Measurements from ENCODE around the gene TMEM178B. TPM values are rescaled to one million over a fixed set of nuclear protein-coding genes. Genes with fewer than 3 reads are reported as not detected.

TMEM178B gene
- polyA plus RNA-seq, 4 donors: 0.30 to 0.69 TPM; not detected in 2

DNA sequence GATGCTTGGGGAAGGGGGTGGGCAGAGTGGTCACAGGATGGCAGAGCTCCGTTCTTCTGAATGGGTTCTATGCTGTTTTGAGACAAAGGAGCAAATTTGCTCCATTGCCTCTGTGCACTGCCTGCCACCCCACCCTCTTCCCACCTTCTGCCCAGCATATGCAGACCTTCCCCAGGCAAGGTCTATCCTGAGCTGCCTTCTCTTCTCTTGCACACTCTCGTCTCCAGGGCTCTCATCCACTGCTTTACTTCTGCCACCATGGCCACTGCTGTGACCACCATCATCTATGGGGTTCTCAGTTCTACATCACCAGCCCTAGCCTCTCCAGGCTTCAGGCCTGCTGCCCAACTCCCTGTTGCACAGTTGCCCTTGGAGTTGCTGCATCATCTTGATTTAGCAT is 230.4 kb downstream of the TMEM178B start:
- Histone ChIP-seq H3K4me3 (ENCODE audit: low read depth in 1 of 3, low read length in 3 of 3) (no peak overlapping the region), H3K36me3 (ENCODE audit: control insufficient read depth in 3 of 3, insufficient read depth in 2 of 3, low read depth in 1 of 3, low read length in 3 of 3) (no peaks in the 10 kb centered on the region), H3K4me1 (ENCODE audit: control insufficient read depth in 3 of 3, insufficient read depth in 2 of 3, low read depth in 1 of 3, low read length in 2 of 3) (no peaks in the 10 kb centered on the region), H3K27ac (ENCODE audit: low read depth in 1 of 3, low read length in 2 of 3) (no peak overlapping the region), H3K9me3 (ENCODE audit: control insufficient read depth in 2 of 2, insufficient read depth in 1 of 2, low read depth in 1 of 2, low read length in 1 of 2) (no peaks in the 10 kb centered on the region), H3K27me3 (ENCODE audit: control insufficient read depth in 3 of 3, insufficient read depth in 3 of 3, low read length in 3 of 3) (peaks cover 0 to 6% (median 3%) of the 10 kb centered on the region in 3 donors)
- FAIRE-seq (no peak), DNase-seq (no peak)
- 53 to 77% (median 76%) methylated on average over 2 of the region's 2 CpGs for WGBS, 3 donors

DNA sequence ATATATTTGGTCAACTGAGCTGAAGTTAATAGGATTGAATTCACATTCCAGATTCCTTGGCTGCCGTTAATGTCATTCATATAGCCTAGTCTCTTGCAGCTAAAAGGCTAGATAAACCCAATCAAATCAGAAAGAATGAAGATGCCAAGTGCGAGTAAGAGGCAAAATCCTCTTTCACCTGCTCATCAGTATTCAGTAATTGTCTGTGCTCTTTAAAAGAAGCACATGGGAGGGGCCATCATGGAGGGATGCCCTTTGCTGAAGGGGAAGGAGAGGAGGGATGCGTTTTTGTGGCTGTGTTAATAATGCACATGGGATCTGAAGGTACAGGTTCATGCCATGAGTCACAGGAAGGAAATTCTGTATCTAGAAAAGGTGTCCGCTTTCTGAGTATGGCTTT is 232.2 kb downstream of the TMEM178B start:
- Histone ChIP-seq H3K36me3 (ENCODE audit: control insufficient read depth in 3 of 3, insufficient read depth in 2 of 3, low read depth in 1 of 3, low read length in 3 of 3) (no peaks in the 10 kb centered on the region), H3K4me3 (ENCODE audit: low read depth in 1 of 3, low read length in 3 of 3) (no peak overlapping the region), H3K27me3 (ENCODE audit: control insufficient read depth in 3 of 3, insufficient read depth in 3 of 3, low read length in 3 of 3) (peaks cover 0 to 3% (median 2%) of the 10 kb centered on the region in 3 donors), H3K4me1 (ENCODE audit: control insufficient read depth in 3 of 3, insufficient read depth in 2 of 3, low read depth in 1 of 3, low read length in 2 of 3) (no peaks in the 10 kb centered on the region), H3K27ac (ENCODE audit: low read depth in 1 of 3, low read length in 2 of 3) (no peak overlapping the region), H3K9me3 (ENCODE audit: control insufficient read depth in 2 of 2, insufficient read depth in 1 of 2, low read depth in 1 of 2, low read length in 1 of 2) (no peaks in the 10 kb centered on the region)
- WGBS, 3 donors: 72 to 77% (median 73%) methylated on average over 4 of the region's 4 CpGs
- DNase-seq (no peak), FAIRE-seq (no peak)

DNA sequence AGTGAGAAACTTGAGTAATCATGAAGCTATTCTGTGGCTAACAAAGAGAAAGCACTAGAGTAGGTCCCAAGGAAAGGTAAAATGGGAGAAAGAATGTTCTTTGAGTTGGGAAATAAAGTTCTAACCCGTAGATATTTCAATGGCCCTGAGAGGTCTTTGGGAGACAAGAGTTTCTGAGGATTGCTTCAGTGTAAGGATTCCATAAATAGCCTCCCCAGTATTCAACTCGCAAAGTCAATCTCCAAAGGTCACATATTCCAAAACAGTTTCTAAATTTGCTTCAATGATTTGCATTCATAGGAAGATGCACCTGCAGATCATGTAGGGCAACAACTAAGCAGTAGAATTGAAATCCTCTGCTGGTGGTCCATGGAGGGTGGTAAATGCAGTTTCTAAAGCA is 238.5 kb downstream of the TMEM178B start:
- no peaks in the 10 kb centered on the region for H3K36me3 ChIP-seq (ENCODE audit: control insufficient read depth in 3 of 3, insufficient read depth in 2 of 3, low read depth in 1 of 3, low read length in 3 of 3)
- H3K4me1 ChIP-seq (ENCODE audit: control insufficient read depth in 3 of 3, insufficient read depth in 2 of 3, low read depth in 1 of 3, low read length in 2 of 3): no peaks in the 10 kb centered on the region
- 80 to 83% (median 82%) methylated on average over 2 of the region's 2 CpGs for WGBS, 3 donors
- no peak overlapping the region for H3K4me3 ChIP-seq (ENCODE audit: low read depth in 1 of 3, low read length in 3 of 3)
- peaks cover 0 to 2% (median 0%) of the 10 kb centered on the region in 3 donors for H3K27me3 ChIP-seq (ENCODE audit: control insufficient read depth in 3 of 3, insufficient read depth in 3 of 3, low read length in 3 of 3)
- DNase-seq (no peak), FAIRE-seq (no peak)
- no peaks in the 10 kb centered on the region for H3K9me3 ChIP-seq (ENCODE audit: control insufficient read depth in 2 of 2, insufficient read depth in 1 of 2, low read depth in 1 of 2, low read length in 1 of 2)
- no peak overlapping the region for H3K27ac ChIP-seq (ENCODE audit: low read depth in 1 of 3, low read length in 2 of 3)

DNA sequence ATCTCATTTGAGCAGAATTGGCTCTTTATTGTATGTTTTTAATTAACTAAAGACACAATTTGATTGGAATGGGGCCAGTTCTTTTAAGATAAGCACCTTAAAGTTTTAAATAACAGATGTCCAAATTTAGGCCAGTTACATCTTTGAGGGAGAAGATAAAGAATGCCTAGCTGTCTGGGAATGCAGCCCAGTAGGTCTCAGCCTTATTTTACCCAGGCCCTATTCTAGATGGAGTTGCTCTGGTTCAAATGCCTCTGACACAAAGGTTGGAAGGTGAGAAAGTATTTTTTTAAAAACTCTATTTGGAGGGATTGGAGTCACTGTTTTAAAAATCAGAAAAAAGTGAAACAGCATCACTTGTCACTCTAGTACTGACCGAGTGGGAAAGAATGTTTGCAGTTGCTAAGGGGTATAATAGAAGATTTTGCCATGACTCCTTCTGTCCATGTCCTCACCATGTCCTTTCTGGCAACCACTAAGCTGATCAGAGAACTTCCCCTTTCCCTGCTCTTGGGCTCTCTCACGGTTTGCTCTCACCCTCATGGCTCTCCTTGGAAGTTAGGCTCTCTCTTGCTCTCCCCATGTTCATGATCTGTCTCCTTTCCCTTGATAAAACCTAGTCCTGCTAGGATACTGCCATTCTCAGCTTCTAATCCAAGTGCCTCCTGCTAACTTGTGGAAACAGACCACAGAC is 239.1 kb downstream of the TMEM178B start:
- DNase-seq (no peak), FAIRE-seq (no peak)
- no peaks in the 10 kb centered on the region for H3K4me1 ChIP-seq (ENCODE audit: control insufficient read depth in 3 of 3, insufficient read depth in 2 of 3, low read depth in 1 of 3, low read length in 2 of 3)
- WGBS, 3 donors: 41 to 51% (median 47%) methylated on average over 2 of the region's 2 CpGs
- H3K27ac ChIP-seq (ENCODE audit: low read depth in 1 of 3, low read length in 2 of 3): no peak overlapping the region
- H3K36me3 ChIP-seq (ENCODE audit: control insufficient read depth in 3 of 3, insufficient read depth in 2 of 3, low read depth in 1 of 3, low read length in 3 of 3): no peaks in the 10 kb centered on the region
- H3K9me3 ChIP-seq (ENCODE audit: control insufficient read depth in 2 of 2, insufficient read depth in 1 of 2, low read depth in 1 of 2, low read length in 1 of 2): no peaks in the 10 kb centered on the region
- no peak overlapping the region for H3K4me3 ChIP-seq (ENCODE audit: low read depth in 1 of 3, low read length in 3 of 3)
- H3K27me3 ChIP-seq (ENCODE audit: control insufficient read depth in 3 of 3, insufficient read depth in 3 of 3, low read length in 3 of 3): peaks cover 0 to 2% (median 0%) of the 10 kb centered on the region in 3 donors

DNA sequence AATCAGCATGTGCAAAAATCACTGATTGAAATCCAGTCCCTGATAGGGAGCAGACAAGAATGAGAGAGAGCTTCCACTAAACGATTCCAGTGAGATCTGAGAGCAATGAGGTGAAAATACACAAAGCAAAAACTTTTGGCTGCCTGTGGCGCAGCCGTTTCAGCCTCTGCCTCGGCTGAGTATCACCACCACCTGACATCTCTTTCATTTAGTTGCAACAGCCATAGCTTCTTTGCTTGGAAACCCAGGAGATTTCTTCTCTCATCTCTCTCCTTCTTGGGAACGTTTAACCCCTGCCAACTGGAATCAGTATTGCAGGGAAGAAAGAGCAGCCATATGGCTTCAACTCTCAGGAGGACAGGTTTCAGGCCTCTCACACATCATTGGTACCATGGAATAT is 240.0 kb downstream of the TMEM178B start:
- Histone ChIP-seq H3K4me3 (ENCODE audit: low read depth in 1 of 3, low read length in 3 of 3) (no peak overlapping the region), H3K4me1 (ENCODE audit: control insufficient read depth in 3 of 3, insufficient read depth in 2 of 3, low read depth in 1 of 3, low read length in 2 of 3) (no peaks in the 10 kb centered on the region), H3K9me3 (ENCODE audit: control insufficient read depth in 2 of 2, insufficient read depth in 1 of 2, low read depth in 1 of 2, low read length in 1 of 2) (no peaks in the 10 kb centered on the region), H3K27ac (ENCODE audit: low read depth in 1 of 3, low read length in 2 of 3) (no peak overlapping the region), H3K27me3 (ENCODE audit: control insufficient read depth in 3 of 3, insufficient read depth in 3 of 3, low read length in 3 of 3) (no peaks in the 10 kb centered on the region), H3K36me3 (ENCODE audit: control insufficient read depth in 3 of 3, insufficient read depth in 2 of 3, low read depth in 1 of 3, low read length in 3 of 3) (no peaks in the 10 kb centered on the region)
- FAIRE-seq (no peak), DNase-seq (no peak)
- WGBS, 3 donors: 71 to 82% (median 79%) methylated on average over 5 of the region's 5 CpGs

DNA sequence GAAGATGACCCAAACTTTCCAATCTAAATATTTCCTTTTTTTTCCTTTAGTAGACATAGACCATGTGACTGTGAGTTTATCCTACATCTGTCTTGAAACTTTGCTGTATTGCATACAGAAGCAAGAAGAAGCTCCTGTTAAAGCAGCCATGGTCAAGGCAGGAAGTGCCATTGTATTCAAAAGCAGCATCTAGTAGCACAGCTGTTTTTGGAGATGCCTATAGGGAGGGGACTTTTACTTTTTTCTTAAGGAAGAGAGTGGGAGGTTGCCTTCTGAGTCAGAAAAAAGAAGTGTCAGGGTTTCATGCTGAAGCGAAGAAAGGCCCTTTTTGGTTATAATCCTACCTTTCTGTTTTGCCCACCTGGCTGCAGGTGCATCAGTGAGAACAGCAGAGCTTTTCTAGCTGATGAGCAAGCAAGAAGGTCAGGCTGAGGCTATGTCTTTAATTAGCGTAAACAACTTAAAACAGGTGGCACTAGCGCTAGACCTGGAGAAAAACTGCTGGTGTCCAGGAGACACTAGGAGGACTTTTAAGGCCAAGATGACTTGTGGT is 243.2 kb downstream of the TMEM178B start:
- FAIRE-seq (no peak), DNase-seq (no peak)
- H3K4me1 ChIP-seq (ENCODE audit: control insufficient read depth in 3 of 3, insufficient read depth in 2 of 3, low read depth in 1 of 3, low read length in 2 of 3): no peaks in the 10 kb centered on the region
- no peaks in the 10 kb centered on the region for H3K27me3 ChIP-seq (ENCODE audit: control insufficient read depth in 3 of 3, insufficient read depth in 3 of 3, low read length in 3 of 3)
- H3K27ac ChIP-seq (ENCODE audit: low read depth in 1 of 3, low read length in 2 of 3): no peak overlapping the region
- H3K4me3 ChIP-seq (ENCODE audit: low read depth in 1 of 3, low read length in 3 of 3): no peak overlapping the region
- H3K36me3 ChIP-seq (ENCODE audit: control insufficient read depth in 3 of 3, insufficient read depth in 2 of 3, low read depth in 1 of 3, low read length in 3 of 3): no peaks in the 10 kb centered on the region
- 82 to 83% (median 83%) methylated on average over 3 of the region's 3 CpGs for WGBS, 3 donors
- H3K9me3 ChIP-seq (ENCODE audit: control insufficient read depth in 2 of 2, insufficient read depth in 1 of 2, low read depth in 1 of 2, low read length in 1 of 2): no peaks in the 10 kb centered on the region

DNA sequence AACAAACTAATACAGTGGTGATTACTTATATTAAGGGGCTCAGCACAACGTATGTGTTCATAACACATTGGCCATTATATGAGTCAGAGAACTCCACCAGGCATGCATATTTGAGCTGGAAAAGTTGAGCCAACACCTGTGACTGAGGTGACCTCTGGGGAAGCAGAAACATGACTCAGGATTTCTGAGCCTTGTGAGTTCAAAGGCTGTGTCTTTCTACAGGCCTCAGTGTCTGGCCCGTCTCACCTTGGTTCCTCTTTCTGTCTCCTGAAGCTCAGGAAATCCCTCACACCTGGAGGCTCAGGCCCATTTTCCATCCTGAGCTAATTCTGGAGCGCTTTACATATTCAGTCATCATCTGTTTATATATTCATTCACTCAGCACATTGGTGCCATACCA is 246.4 kb downstream of the TMEM178B start:
- no peak overlapping the region for H3K27ac ChIP-seq (ENCODE audit: low read depth in 1 of 3, low read length in 2 of 3)
- no peaks in the 10 kb centered on the region for H3K36me3 ChIP-seq (ENCODE audit: control insufficient read depth in 3 of 3, insufficient read depth in 2 of 3, low read depth in 1 of 3, low read length in 3 of 3)
- H3K9me3 ChIP-seq (ENCODE audit: control insufficient read depth in 2 of 2, insufficient read depth in 1 of 2, low read depth in 1 of 2, low read length in 1 of 2): no peaks in the 10 kb centered on the region
- H3K4me3 ChIP-seq (ENCODE audit: low read depth in 1 of 3, low read length in 3 of 3): no peak overlapping the region
- no peaks in the 10 kb centered on the region for H3K27me3 ChIP-seq (ENCODE audit: control insufficient read depth in 3 of 3, insufficient read depth in 3 of 3, low read length in 3 of 3)
- 76 to 80% (median 80%) methylated on average over 3 of the region's 3 CpGs for WGBS, 3 donors
- DNase-seq: no peak
- H3K4me1 ChIP-seq (ENCODE audit: control insufficient read depth in 3 of 3, insufficient read depth in 2 of 3, low read depth in 1 of 3, low read length in 2 of 3): no peaks in the 10 kb centered on the region
- no peak for FAIRE-seq

DNA sequence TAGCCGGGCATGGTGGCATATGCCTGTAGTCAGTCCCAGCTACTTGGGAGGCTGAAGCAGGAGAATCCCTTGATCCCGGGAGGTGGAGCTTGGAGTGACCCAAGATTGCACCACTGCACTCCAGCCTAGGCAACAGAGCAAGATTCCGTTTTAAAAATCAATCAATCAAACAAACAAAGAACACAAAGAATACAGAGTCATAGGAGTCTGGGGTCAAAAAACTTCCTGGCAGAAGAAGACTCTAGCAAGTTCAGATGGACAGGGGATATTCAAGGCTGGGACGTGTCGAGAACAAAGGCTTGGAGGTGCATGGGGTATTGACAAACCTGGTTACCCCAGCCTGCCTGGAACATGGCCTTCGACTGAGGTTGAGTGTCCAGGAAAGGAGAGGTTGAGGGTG is 248.5 kb downstream of the TMEM178B start:
- no peak for DNase-seq
- Histone ChIP-seq H3K4me3 (ENCODE audit: low read depth in 1 of 3, low read length in 3 of 3) (no peak overlapping the region), H3K9me3 (ENCODE audit: control insufficient read depth in 2 of 2, insufficient read depth in 1 of 2, low read depth in 1 of 2, low read length in 1 of 2) (no peaks in the 10 kb centered on the region), H3K27ac (ENCODE audit: low read depth in 1 of 3, low read length in 2 of 3) (no peak overlapping the region), H3K36me3 (ENCODE audit: control insufficient read depth in 3 of 3, insufficient read depth in 2 of 3, low read depth in 1 of 3, low read length in 3 of 3) (no peaks in the 10 kb centered on the region), H3K27me3 (ENCODE audit: control insufficient read depth in 3 of 3, insufficient read depth in 3 of 3, low read length in 3 of 3) (no peaks in the 10 kb centered on the region), H3K4me1 (ENCODE audit: control insufficient read depth in 3 of 3, insufficient read depth in 2 of 3, low read depth in 1 of 3, low read length in 2 of 3) (no peaks in the 10 kb centered on the region)
- WGBS, 3 donors: 82 to 87% (median 86%) methylated on average over 6 of the region's 6 CpGs
- no peak for FAIRE-seq

DNA sequence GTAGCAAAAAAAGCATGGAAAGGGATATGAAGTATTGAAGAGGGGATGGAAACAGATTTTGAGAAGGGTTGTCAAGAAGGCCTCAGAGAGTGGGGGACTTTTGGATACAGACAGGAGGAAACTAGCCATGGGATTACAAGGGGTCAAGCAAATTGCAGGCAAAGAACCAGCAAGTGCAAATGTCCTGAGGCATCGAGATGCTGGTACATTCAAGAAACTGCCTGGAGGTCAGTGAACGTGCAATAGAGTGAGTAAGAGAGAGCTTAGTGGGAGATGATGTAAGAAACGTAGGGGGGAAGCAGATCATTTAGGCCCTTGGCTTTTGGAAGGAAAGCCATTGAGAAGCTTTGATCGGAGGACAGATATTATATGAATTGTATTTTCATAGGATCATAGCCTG is 250.0 kb downstream of the TMEM178B start:
- 78 to 85% (median 83%) methylated on average over 4 of the region's 4 CpGs for WGBS, 3 donors
- no peaks in the 10 kb centered on the region for H3K9me3 ChIP-seq (ENCODE audit: control insufficient read depth in 2 of 2, insufficient read depth in 1 of 2, low read depth in 1 of 2, low read length in 1 of 2)
- FAIRE-seq: no peak

More for the DNA sequence above, 250.0 kb downstream of the TMEM178B start:
- Histone ChIP-seq H3K27me3 (ENCODE audit: control insufficient read depth in 3 of 3, insufficient read depth in 3 of 3, low read length in 3 of 3) (no peaks in the 10 kb centered on the region), H3K36me3 (ENCODE audit: control insufficient read depth in 3 of 3, insufficient read depth in 2 of 3, low read depth in 1 of 3, low read length in 3 of 3) (no peaks in the 10 kb centered on the region), H3K4me3 (ENCODE audit: low read depth in 1 of 3, low read length in 3 of 3) (no peak overlapping the region), H3K4me1 (ENCODE audit: control insufficient read depth in 3 of 3, insufficient read depth in 2 of 3, low read depth in 1 of 3, low read length in 2 of 3) (no peaks in the 10 kb centered on the region), H3K27ac (ENCODE audit: low read depth in 1 of 3, low read length in 2 of 3) (no peak overlapping the region)
- DNase-seq: no peak
